Amniotic epithelial cell (primary cell): ENCODE data around the gene MED25.
A peak's percentile ranks its signal among the peaks of the same experiment; 100 is the strongest.

Experiments used
- DNase-seq: peaks from one replicate; pipeline ENCODE4 v3.0.0-alpha.2; 2010; ENCODE audit warnings: low read depth

The MED25 gene

DNA sequence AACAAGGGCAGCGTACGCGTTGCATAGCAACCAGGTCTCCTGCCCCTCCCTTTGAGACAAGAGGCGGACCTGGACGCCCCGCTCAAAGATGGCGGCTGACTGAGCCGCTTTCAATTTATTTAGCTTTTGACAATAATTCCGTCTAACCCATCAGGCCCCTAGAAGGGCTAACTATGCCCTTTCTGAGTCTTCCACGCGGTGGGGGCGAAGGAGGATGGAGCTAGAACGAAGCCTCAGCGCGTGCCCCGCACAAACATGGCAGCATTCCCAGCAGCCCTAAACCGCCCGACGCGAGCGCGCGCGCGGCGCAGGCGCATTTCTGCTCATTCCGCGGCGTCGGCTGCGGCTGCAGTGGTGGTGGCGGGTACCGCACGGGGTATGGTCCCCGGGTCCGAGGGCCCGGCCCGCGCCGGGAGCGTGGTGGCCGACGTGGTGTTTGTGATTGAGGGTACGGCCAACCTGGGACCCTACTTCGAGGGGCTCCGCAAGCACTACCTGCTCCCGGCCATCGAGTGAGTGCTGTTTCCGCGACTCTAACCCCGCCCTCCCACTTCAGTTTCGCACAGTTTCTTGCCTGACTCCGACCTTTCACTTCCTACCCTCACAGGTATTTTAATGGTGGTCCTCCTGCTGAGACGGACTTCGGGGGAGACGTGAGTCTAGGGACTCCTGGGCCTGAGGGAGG, at the start of gene MED25:
Gene MED25 (plus strand): TSS at position 326 of the 685 bp plus-strand sequence. CDS start 53 bp downstream, at position 379.
- DNase-seq: peak; percentile 75

DNA sequence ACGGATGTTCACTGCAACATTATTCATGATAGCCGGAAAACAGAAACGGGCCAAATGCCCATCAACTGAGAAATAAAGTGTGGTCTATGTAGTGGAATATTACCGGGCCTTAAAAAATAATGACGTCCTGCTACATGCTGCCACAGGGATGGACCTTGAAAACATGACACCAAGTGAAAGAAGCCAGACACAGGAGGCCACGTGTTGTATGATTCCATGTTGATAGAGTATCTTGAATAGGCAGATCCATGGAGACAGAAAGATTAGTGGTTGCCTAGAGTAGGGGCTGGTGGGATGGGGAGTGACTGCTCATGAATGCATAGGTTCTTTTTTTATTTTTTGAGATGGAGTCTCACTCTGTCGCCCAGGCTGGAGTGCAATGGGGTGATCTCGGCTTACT, 47.6 kb upstream of the MED25 start:
- DNase-seq: no peak

DNA sequence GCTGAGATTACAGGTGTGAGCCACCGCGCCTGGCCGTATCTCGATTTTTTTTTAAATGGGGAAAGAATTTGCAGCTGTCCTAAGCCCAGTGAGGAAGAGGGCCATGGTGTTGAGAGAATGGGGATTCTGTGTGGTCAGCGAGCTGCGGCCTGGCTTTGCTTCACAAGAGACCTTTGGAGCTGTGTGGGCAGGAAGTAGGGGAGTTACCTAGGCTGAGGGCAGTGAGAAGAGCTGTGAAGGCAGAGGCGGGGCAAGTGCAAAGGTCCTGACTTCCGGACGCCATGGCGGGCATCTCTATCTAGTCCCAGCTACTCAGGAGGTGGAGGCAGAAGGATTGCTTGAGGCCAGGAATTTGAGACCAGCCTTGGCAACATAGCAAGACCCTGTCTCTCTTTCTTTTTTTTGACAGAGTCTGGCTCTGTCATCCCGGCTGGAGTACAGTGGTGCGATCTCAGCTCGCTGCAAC, 46.4 kb upstream of the MED25 start:
- DNase-seq: no peak

DNA sequence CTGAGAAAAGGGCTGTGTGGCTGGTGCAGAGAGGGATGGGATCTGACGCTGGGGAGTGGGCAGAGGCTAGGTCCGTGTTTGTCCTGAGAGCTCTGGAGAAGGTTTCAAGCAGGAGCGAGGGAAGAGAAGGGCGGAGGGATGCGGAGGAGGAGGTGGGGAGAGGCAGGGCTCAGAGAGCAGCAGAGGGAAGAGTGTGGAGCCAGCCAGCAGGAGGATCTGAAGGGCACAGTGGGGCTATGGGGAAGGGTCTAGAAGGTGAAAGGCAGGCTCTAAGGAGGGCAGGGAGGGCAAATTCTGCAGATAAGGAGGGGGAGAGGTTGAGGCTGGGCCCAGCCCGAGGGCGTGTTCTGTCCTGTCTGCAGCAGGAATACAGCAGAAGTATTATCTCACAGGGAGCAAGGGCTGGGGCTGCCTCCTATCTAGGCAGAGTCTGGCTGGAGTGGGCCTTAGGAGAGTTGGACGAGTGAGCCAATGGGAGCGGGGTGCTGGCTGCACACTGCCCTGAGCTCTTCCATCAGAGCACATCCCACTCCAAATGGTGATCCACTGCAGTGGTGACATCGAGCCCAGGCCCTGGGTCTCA, 45.1 kb upstream of the MED25 start:
- DNase-seq: no peak

DNA sequence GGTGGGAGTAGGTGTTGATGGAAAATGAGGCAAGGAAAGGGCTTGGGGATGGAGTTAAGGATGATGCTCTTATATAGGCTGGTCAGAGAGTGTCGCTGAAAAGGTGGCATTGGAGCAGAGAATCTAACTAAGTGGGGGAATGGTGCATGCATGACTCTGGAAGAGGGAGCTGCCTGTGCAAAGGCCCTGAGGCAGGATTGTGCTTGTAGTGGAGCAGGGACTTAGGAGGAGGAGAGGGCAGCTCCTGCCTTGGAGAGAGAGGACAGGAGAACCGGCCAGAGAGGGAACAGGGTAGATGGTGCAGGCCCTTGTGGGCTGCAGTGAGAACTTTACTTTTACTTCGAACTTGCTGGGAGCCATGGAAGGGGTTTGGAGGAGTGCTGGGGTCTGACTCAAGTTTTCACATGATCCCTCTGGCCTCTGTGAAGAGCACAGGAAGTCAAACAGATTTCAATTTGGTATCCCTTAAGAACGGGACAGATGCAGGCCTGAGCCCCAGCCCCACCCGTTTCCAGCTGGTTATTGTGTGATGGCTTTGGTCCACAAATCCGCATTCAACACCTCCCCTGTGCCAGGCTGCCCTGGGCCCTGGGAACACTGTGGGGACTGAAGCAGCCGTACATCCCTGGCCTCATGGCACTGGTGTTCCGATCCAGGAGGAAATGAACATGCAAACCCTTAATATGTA, 44.3 kb upstream of the MED25 start:
- DNase-seq: no peak

DNA sequence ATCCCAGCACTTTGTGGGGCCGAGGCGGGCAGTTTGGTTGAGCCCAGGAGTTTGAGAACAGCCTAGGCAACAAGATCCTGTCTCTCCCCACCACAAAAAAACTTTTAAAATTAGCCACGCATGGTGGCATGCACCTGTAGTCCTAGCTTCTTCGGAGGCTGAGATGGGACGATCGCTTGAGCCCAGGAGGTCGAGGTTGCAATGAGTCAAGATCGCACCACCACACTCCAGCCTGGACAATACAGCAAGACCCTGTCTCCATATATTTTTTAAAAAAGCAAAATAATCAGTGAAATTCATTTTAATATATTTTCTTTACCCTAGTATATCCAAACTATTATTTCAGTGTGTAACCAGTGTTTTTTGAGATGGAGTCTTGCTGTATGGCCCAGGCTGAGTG, 43.1 kb upstream of the MED25 start:
- DNase-seq: no peak

DNA sequence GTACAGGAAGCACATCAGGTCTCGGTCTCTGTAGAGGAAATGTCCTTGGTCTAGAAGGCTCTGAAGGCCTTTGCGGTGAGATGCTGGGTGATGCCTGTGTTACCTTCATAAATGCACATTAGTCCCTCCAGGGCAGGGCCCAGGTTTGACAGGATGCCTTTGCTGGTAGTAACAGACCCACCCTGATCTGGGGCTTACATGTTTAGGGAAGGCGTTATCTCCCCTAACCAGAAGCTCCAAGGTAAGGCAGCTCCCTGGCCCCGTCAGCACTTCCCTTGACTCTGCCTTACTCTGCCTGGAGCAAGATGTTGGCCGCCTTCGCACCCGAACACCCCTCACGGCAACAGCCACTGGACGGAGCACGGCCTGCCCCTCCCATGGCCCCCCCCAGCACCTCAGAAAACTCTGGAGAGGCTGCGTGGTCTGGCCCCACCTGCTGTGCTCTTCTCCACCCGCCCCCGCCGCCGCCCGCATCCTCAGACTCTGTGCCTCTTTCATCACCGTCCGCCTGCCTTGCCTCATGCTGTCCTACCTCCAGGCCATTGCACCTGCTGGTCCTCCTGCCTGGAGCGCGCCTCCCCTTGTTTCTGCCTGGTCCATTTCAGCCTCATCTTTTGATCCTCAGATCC, 42.2 kb upstream of the MED25 start:
- no peak for DNase-seq

DNA sequence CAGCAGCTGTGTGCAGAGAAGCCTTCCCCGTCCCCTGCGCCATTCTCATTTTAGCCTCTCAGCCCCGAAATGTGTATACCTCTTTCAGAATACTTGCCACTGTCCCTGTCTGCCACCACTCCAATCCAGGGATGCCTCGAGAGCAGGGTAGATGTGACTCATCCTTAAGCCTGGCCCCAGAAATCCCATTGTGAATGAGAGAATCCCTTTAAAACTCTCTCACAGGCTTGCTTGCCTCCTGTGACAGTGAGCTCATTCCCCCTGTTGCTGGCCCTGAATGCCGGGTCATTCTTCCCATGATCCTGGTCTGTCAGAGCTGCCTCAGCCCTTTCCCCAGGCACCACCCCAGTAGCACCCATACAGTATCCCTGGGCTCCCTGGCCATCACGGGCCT, 41.7 kb upstream of the MED25 start:
- DNase-seq: no peak

DNA sequence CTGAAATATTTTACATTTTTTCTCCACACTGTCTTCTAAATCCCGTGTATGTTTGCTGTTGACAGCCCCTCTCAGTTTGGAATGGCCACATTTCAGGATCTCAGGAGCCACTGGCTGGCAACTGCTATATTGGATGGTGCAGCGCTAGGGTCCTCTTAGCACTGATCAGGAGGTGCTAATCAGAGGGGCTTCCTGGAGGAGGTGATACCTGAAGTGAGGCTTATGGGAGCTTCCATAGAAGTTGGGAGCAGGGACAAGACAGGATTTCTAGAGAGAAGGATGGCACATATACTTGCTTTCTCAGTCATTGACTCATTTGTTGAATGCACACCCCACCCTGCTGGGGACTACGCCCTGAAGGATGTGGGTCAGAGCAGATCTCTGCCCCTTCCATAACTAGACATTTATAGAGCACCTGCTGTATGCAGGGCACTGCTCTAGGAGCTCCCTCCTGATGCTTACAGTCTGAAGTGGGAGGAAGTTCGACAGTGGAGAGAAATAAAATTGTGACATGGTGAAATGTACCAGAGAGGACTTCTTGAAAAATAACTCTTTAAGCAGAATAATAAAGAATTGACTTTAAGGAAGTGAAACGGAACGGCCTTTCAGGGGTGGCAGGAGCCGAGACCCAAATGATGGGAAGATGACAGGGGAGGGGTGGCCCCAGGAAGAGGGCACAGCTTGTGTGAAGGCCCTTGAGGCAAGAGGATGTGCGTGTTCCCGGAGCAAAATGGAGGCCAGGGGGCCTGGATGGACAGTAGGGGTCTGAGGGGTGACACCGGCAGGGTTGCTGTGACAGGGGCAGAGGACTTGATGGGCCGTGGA, 38.1 kb upstream of the MED25 start:
- no peak for DNase-seq

DNA sequence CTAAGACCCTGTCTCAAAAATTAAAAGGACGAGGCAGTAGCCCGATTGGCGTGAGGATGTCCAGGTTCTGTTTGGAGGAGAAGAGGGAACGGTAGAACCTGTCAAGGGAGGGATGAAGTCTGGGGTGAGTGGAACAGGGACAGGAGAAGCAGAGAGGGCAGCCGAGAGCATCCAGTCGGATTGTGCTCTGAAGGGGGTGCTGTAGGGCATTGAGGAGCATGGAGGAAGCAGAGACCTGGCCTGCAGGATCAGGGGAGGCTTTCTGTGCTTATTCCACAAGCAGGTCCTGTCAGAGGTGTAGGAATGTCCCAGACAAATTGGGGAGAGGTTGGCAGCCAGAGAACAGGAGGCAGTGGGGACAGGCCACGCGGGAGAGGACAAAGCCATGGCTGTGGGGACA, 37.2 kb upstream of the MED25 start:
- no peak for DNase-seq

DNA sequence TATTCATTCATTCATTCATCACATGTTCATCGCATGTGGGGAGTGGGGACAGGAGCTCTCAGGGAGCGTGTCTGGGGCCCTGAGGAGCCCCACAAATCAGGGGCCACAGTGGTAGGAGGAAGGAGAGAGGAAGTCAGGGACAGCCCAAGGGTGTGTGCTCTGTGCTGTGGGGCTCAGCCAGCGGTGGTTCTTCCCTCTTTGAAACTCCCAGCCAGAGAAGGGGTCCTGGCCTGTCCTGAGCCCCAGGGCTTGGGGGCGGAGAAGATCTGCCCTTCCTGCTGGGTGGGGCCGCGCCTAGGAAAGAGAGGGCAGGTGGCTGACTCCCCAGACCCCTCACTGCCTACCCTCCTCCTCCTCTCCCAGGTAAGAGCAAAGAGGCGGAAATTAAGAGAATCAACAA, 36.7 kb upstream of the MED25 start:
- DNase-seq: no peak

DNA sequence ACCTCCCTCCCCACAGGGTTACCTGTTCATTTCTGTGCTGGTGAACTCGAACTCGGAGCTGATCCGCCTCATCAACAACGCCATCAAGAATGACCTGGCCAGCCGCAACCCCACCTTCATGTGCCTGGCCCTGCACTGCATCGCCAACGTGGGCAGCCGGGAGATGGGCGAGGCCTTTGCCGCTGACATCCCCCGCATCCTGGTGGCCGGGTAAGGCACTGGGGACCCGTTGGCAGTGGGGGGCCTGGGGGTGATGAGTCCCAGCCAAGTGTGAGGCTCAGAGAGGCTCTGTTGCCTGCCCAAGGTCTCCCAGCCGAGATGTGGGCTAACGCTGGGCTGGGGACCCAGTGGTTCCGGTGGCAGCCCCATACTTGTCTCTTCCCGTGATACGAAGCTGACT, 35.6 kb upstream of the MED25 start:
- DNase-seq: no peak

DNA sequence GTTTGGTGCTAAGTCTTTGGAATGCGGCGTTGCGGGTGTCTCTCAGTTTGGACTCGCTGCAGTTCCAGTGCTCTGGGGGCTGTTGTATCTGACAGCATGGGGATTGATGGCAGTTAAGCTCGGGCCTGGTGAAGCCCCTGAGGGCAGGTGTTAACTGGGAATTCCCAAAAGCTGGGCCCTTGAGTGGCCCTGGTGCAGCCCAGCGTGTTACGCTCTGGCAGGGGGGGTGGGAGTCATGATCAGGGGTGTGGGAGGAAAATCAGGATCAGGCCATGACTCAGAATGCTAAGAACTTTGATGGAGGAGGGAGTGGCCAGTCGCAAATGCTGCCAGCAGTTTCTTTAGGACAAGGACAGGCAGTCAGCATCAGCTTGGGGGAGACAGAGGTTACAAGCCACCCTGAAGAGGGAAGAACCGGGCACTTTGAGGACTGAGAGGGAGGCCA, 31.7 kb upstream of the MED25 start:
- DNase-seq: peak; percentile 46

DNA sequence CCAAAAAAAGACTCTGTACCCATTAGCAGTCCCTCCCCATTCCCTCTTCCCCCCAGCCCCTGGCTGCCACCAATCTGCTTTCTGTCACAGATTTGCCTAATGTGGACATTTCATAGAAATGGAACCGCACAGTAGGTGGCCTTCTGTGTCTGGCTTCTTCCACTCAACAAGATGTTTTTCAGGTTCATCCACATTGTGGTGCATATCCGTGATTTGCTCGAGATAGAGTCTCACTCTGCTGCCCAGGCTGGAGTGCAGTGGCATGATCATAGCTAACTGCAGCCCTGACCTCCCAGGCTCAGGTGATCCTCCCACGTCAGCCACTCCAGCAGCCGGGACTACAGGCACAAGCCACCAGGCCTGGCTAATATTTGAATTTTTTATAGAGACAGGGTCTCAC, 30.3 kb upstream of the MED25 start:
- no peak for DNase-seq

DNA sequence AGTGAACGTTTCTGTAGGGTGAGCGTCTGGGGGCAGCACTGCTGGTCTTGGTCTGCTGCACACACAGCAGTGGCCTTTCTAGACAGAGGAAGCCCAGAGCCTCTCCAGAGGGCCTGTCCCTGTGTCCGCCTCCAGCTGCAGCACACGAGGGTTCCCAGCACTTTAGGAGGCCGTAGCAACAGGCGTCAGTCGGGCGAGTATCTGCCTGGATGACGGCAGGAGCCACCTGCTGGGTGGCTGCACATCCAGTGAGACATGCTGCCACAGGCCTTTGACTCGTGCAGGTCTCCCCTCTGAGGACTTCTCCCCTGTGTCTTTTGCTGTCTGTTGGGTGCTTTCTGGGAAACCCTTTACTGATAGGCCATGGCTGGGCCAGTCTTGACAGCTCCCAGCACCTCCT, 29.2 kb upstream of the MED25 start:
- DNase-seq: no peak

DNA sequence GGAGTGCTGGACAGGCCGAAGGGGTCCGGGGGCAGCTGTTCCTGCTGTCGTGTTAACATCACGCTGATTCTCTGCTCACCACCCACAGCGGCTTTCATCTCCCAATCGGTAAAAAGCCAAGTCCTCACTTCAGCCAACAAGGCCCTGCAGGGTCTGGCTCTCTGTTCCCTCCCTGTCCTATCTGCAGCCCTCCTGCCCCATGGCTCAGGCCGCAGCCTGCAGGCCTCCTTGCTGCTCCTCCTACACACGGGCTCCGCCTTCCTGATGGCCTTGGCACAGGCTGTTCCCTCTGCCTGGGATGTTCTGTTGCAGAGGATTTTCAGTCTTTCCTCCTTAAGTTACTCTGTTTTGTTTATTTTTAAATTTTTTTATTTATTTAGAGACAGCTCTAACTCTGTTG, 27.2 kb upstream of the MED25 start:
- DNase-seq: peak; percentile 78

DNA sequence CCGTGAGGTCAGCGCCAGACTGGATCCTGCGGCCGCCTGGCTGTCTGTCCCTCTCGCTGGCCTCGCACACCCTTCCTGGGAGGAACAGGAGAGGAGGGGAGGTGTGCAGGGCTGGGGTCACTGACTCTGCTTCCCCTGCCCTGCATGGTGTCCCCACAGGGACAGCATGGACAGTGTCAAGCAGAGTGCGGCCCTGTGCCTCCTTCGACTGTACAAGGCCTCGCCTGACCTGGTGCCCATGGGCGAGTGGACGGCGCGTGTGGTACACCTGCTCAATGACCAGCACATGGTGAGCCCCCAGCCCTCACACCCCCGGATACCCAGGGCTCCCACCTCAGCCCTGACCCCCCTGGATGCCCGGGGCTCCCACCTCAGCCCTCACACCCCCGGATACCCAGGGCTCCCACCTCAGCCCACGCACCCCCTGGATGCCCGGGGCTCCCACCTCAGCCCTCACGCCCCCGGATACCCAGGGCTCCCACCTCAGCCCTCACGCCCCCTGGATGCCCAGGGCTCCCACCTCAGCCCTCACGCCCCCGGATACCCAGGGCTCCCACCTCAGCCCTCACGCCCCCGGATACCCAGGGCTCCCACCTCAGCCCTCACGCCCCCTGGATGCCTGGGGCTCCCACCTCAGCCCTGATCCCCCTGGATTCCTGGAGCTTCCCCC, 26.2 kb upstream of the MED25 start:
- DNase-seq: no peak

DNA sequence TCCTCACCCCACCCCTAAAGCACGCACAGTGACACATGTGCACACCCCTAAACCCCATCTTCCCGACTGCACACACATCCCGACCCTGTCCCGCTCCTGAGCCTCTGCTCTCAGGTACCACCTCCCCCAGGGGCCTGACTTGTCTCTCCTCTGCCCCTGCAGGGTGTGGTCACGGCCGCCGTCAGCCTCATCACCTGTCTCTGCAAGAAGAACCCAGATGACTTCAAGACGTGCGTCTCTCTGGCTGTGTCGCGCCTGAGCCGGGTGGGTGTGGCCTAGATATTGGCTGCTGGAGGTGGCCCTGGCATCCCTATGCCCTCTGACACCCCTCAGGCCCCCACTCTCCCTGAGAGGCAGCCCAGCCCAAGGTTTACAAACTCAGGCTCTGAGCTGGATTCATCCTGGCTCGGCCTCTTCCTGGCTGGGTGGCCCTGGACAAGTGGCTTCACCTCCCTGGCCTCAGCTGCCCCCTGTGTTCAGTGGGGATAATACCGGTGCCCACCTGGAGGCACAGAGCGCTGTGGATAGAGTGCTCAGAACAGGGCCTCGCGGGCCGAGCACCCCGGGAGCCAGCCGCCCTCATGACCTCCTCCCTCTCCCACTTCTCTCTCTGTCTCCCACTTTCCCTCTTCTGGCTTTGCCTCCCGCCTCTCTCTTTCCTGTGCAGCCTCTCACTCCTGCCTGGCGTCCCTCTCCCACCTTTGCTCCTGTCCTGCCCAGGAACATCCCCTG, 25.1 kb upstream of the MED25 start:
- DNase-seq: no peak

DNA sequence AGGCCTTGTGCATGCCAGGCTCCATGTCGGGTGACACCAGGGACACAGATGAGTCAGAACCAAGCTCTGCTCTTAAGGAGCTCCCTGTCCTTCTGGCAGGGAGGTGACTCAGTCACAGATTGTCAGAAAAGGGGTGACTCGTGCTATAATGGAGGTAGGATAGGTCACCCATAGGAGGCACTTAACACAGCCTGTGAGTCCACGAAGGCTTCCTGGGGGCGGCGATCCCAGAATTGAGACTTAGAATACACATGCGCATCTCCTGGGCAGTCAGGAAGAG, 24.6 kb upstream of the MED25 start:
- no peak for DNase-seq

DNA sequence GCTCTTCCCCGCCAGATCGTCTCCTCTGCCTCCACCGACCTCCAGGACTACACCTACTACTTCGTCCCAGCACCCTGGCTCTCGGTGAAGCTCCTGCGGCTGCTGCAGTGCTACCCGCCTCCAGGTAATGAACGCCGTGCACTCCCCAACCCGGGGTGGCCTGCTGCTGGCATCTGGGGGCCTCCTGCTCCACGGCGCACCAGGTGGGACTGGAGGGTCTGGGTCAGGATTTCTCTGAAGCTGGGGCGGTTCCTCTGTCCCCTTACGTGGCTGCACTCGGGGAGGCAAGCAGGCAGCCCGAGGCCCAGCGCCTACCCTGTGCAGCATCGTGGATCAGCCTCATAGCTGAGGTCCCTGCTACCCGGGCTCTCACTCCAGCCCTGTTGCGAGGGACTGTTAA, 22.5 kb upstream of the MED25 start:
- DNase-seq: no peak

DNA sequence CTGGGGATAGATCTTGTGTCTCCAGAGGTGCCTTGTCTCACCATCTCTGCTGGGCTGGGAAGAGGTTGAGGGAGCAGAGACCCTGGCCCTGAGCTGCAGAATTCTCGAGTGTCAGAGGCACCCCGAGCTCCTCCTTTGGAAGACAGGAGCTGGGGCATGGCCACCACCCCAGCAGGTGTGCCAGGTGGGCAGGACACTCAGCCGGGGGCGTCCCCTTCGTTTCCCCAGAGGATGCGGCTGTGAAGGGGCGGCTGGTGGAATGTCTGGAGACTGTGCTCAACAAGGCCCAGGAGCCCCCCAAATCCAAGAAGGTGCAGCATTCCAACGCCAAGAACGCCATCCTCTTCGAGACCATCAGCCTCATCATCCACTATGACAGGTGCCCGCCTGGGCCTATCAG, 19.5 kb upstream of the MED25 start:
- no peak for DNase-seq
